GM21723 (cell line): ENCODE measurements around the gene HPS1.

Experiments used
- ATAC-seq: cut with Tn5 transposase; IDR thresholded peaks from one replicate; pipeline ENCODE4 v1.9.1; 2021; ENCODE audit warnings: mild to moderate bottlenecking, moderate library complexity; ENCODE audit not compliant: unreplicated experiment

The HPS1 gene

DNA sequence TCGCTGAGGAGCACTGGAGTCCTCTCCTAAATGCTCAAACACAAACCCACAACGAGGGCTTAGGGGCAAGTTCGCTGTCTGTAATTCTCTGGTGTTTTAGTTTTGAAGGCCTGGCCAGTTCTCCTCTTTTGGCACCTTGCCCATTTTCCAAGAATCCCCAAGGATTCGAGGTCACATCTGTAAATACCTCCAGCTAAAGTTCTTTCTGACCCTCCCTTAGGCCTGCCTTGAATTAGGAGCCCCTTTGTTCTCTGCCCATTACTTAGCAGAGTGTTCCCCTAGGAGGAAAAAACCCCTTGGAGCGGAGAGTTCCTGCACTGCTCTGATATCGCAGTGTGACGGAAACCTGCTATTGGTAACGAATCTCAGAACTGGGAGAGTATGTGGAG is 31.0 kb downstream of the HPS1 start:
- ATAC-seq = no peak

DNA sequence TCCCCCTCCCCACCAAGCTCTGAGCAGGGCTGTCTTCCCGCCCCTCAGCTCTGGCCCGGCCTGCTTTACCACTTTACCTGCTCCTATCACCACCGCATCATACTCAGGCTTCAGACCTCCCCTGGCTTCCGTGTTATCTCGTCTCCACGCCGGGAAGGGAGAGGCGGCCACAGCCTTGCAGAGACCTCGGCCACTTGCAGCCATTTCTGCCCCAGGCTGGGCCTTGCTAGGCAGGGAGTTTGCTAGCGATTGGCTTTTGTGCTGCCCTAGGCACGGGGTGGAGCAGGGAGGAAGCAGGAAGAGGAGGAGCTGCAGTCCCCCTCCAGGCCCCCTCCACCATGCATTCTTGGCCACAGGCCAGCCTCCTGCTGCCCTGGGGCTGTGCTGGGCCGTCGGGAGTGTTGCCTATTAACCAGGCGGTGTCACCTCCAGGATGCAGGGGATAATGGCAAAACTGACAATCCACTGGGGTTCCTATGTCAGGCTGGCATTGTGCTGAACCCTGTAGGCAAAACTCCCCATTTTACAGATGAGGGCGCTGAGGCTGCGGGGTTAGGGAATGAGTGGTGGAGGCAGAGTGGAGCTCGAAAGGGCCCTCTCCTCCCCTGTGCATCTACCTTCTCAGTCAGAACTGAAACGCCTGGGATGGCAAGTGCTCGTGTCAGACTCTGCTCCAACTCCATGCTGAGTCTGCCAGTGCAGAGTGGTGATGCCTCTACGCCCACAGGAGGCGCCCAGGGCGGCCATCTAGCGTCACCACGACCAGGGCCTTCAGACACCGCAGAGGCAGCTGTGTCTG is 31.6 kb downstream of the HPS1 start, which contains the start of gene PYROXD2:
Gene PYROXD2, minus strand, starts transcription at position 251 of the 799 bp plus-strand sequence. Its CDS starts 47 bp downstream, at position 204.
- no peak for ATAC-seq

DNA sequence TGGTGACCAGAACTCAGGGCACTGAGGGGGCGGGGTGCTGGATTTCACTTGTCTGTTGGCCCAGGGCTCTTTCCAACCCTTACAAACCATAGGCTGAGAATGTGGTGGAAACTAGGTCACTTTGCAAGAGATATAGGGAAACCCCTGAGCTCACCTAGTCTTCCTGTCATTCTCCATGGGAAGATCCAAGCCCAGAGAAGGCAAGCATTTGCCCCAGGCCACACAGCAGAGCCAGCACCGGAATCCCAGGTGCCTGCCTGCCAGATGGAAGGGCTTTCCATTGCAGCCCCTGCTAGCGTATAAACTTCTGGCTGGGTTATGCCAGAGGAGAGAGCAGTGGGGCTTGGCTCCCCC is 32.2 kb downstream of the HPS1 start:
- no peak for ATAC-seq

DNA sequence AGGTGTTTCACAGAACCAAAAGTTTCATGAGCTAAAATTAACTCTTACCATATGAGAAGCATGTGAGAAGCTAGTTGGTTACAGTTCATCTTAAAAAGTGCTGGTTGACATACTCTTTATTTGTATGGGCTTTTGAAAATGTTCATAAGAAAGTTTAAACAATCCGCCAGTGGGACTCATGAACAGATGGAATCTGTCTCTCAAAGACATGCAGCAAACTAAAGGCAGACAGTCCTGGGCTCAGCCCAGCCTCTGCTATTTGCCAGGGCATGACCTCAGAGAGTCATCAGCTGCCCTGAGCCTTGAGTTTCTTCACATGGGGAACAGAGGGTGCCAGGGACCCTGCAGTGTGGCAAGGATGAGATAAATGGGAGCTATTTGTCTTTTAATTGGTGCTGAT is 35.0 kb downstream of the HPS1 start:
- no peak for ATAC-seq

DNA sequence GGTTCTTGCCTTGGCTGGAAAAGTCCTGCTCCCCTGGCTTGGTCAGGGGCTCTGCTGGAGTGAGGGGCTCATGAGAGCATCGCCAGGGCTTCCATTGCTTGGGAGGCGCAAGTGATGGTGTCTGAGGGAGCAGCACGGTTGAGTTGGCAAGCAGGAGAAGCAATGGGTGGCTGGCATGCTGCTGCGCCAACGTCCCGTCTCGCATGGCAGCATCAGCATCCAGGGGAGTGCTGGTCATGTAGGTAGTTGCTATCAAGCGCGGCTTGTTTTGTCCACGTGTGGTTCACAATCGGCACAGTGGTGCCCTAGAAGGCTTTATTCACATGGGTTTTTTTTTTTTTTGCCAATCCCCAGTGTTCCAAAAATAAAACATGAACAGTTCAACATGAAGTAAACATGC is 35.6 kb downstream of the HPS1 start:
- ATAC-seq = no peak

DNA sequence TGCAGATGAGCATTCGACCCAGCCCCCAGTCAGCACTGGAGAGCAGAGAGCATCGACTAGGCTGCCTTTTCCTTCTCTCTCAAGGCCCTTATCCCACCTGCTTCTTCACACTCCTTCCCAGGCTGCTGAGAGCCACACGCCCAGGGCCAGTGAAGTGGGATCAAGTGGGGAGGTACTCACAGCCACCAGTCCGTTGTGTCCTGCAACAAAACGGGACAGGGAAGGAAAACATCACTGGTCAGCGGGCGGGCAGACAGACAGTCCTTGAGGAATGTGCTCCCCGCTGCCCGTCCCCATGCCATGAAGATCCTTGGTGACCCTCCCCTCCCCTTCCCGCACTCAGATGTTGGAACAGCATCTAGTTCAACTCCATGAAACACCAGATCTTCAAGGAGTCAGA is 36.0 kb downstream of the HPS1 start:
- no peak for ATAC-seq

DNA sequence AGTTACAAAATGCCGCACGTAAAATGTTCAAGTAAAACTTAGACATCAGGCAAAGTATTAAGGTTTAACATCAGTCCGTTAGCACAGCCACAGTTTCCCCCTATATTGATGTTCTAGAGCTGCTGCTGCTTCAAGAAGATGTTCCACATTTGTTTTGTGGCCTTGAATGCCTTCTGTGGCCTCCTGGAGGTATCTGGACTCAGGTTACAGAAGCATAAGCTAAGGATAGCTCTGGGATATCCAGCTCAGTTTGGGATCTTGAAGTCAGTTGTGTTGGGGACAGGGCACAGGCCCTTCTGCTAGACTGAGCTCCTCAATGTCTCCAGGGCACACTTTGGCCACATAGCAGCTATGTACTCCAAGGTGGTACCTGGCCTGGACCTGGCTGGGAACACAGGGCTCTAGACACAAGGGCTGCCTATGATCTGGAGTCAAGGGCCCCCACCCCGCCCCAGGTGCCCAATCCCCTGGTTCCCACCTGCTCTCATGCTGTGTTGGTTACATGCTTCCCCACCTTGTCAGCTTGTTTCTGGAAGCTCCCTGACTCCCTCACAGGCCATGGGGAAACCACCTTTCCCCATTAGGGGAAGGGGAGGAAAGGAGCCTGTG is 36.5 kb downstream of the HPS1 start:
- ATAC-seq = no peak

DNA sequence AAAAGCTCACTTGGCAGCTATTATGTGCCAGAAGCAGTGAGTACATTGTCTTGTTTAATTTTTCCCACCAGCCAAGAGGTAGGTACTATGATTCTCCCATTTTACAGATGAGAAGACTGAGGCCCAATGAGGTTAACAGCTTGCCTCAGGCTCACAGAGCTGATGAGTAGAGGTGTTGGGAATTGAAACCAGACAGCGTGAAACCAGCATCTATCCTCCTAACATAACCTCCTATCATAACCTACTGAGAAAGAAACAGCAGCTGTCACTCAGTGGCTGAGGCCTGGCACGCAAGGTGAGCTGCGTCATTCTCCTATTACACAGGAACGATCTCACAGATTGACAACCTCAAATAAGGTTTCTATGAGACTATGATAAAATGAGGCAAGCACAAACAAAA is 37.9 kb downstream of the HPS1 start:
- peak; percentile 47 for ATAC-seq

DNA sequence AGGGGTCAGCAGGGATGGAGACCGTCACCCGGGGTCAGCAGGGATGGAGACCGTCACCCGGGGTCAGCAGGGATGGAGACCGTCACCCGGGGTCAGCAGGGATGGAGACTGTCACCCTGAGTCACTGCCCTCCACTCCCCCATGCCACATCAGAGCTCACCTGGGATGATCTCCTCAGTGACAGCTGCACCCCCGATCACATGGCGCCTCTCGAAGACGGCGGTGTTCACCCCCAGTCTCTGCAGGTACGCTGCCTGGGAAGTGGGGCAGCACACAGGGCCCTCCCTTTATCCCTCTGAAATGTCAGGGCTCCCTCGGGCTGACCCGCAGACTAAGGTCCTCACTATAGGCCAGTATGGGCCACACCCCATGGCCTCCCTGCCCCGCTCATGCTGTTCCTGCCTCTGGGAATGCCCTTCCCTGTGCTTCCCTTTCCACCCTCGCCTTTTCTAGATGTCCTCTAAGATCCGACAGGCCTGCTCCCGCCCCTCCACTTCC is 38.9 kb downstream of the HPS1 start:
- no peak for ATAC-seq

DNA sequence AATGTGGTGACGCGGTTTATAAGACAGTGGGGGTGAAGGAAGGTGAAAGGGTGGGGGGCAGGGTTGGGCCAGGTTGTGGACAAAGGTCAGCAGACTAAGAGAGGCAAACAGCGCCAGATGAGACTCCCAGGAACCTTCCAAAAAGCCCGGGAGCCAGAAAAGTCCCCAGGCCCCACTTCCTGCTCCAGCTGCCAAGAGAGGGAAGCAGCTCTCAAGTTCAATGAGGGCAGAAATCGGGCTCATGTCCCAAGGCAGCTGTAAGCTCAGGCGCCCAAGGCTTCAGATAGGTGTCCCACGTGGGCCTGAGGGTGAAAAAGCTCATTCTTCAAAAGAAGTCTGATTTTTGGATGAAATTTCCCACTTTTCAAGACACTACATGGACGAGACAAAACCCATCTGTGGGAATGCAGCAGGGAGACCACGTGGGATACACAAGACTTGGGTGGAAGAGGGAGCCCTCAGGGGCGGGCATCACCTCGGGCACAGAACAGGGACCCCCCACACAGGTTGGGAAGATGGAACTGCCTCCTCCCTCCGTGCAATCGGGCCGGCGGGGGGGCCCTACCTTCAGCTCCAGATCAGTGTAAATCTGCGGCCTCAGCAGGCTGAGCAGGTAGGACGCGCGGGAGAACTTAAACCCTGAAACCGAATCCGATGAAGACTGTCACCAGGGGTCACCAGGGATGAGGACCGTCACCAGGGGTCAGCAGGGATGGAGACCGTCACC is 39.6 kb downstream of the HPS1 start:
- ATAC-seq = no peak

DNA sequence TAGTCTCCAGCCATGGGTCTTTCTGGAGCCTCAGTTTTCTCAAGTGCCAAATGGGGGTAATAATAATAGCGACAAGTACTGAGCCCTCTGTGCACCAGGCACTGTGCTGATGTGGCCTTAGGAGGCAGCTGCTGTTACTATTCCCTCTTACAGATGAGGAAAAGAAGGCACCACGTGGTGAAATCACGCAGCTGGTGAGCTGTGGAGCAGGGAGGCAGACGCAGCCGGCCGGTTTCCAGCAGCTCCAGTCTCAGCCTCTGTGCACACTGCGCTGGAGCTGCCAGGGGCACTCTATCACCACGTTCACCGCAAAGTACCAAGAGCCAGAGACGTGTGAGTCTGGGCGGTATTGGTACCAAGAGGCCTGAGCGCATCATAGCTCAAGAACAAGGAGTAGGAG is 41.3 kb downstream of the HPS1 start:
- no peak for ATAC-seq

DNA sequence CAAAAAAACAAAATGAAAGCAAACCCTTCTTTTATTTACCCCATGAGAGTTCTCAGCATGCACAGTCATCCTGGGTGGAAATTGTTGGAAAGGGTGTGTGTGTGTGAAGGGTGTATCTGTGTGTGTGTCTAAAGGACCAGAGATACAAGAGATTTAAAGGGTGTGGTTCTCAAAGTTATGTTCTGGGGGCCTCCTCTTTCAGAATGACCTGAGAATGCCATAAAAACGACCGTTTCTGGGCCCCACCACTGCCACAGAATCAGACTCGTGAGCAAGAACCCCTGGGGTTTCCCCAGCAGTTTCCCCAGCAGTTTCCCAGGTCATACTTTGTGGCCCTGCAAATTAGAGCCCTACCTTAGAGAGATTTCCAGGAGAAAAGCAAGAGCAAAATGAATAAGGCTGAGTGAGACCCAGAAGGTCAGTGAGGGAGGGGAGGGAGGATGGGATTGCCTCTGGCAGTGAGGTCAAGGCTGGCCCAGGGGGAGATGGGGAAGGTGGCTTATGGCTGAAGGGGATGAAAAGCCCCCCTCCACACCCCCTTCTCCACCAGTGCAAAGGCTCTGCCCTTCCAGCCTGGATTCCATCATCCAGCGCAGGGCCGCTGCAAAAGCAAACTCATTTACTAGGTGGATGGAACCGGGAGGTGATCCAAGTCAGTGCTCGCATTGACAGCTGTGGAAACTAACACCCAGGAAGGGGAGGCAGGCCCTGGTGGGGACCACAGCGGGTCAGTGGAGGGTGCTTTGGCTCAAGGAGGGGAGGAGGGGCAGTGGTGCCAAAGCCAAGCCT is 42.0 kb downstream of the HPS1 start:
- ATAC-seq = peak; percentile 82

DNA sequence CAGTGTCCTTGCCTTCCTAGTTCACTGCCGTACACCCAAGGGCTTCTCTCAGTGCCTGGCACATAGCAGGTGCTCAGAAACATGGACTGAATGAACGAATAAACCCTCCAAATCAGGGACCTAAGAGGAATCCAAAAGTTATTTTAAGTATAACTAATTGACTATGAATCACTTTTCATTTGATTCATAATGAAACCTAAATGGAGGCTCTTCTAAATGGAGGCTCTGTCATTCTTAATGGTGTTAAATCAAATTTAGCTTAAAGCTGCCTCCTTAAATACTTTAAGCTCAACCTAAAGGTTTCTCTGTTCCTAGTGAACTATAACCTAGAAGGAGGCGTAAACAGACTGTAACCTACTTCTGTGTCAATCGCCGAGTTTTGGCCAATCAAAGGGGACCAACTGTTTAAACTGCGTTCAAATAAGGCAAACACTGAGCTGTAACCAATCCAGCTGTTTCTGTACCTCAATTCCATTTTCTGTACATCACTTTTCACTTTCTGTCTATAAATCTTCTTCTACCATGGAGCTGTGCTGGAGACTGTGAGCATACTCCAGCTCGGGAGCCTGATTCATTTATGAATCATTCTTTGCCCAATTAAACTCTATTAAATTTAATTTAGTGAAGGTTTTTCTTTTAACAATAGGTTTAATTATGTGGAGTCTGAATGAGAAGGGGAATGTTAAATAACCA is 42.8 kb downstream of the HPS1 start:
- ATAC-seq = no peak

DNA sequence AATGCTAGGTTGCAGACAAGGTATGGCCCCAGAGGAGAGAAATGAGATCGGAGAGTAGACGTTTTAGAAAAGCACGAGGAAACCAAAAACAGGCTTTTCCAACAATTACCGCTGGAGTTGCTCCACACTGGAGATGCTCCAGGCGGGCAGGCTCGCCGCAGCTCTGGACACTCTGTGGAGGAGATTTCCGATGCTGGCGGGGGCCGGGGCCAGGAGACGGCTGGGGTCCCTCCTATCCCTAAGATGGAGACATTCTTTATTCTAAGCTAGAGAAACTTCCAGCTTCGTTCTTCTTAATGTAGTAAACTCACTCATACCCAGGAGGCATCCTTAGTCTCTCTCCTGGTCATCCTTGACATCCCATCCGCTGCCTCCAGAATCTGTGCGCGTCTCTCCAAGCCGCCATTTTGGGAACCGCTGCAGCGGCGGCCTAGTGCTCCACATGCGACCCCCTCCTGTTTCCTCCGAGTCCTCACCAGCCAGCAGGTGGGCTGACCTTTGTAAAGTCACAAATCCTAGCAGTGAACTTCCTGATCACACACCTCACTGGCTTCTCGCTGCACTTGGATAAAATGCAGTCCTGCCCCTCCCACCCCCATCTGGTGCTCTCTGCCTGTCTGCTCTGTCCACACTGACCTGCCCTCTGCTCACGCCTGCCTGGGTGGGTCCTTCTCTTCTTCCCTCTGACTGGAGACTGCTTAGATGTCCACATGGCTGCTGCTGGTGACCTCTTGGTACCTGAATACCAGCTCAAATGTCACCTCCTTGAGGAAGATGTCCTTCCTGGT is 43.6 kb downstream of the HPS1 start:
- no peak for ATAC-seq

DNA sequence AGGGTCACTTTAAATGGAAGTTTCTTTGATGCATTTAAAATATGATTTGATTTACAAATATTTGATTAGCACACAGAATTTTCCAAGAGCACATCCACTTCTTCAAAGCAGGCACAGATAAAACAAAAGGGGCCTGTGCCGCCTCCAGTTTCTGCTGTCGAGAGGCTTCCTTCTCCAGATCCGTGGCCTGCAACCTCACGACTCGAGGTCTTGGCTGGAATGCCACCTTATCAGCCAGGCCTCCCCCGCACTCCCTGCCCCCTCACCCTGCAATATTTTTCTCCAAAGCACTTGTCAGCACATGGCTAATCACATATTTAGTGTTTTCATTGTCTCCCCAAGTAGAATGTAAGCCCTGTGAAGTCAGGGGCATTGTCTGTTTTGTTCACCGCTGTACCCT is 44.3 kb downstream of the HPS1 start:
- ATAC-seq = no peak

DNA sequence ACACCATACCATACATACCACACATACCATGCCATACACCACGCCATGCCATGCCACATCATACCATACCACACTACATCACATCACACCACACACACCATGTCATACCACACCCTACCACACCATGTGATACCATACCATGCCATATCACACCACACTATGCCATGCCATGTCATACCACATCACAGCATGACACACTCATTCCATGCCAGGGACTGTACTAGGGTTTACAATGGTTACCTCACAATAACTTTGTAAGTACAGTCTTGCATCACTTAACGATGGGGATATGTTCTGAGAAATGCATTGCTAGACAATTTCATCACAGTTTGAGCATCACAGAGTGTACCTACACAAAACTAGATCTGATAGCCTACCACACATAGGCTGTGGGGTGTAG is 46.3 kb downstream of the HPS1 start:
- no peak for ATAC-seq

DNA sequence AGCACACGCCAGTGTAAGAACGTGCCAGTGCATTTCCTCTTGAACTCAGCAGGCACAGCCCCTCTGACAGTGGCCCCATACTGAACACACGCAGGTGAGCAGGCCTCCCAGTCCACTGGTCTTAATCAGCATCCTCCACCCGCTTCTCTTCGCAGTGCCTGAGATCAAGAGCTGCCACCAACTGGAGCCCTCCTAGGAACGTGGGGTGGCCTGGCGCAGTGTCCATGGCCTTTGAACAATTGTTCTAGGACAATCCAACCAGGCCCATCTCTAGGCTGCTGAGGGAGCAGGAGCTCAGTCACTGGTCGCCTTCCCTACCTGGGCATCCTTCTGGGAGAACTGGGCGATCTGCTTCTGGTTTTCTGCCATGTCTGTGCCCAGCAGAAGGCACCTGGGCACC is 47.0 kb downstream of the HPS1 start:
- ATAC-seq = no peak

DNA sequence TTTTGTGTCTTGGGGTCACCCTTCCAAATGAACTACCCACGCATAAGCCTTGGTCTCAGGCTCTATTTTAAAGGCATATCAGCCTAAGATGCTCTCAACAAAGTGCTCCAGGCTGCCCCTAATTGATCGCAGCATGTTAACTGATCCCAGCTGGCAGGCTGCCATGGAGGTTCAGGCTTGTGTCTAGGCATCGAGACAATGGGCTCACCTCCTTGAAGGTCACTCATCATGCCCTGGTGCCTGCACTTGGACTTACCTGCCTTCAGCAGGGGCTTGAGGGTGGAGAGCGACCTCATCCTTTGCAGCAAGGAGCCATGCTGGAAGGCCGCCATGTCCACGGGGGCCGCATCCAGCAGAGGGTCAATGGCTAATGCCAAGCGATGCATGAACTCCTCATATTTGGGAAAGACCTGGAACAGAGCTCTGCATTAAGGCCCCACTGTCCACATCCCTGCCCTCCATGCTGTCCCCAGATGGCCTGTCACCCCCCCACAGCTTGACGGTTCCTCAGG is 49.6 kb downstream of the HPS1 start:
- ATAC-seq = no peak
